ENCODE data around the gene ATG4D. TPM values are rescaled to one million over a fixed set of nuclear protein-coding genes. Genes with fewer than 3 reads are reported as not detected.
"Not testable (repeated sequence)": the region's sequence is repeated elsewhere in the genome, so short reads cannot be mapped to it uniquely, and the experiment has no call there.

ATG4D gene
- total RNA-seq, 4 donors from 2014 or later = 58.5 to 106 (median 71.4) TPM

DNA sequence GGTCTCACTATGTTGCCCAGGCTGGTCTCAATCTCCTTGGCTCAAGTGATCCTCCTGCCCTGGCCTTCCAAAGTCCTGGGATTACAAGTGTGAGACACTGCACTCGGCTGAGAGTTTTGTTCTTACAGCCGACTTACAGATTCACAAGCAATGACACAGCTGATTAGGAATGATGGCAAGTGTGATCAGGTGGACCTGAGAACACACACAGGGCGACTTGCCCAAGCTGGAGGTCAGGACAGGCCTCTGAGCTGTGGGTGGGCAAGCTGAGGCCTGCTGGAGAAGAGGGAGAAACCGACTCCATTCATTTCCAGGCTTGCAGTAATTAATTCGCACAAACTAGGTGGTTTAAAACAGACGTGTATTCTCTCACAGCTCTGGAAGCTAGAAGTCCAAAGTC lies 8.1 kb upstream of the ATG4D start:
- 41 to 43% methylated on average over 6 of the region's 6 CpGs for WGBS, 2 donors
- intact Hi-C loops (cut with DNase I; ENCODE audit: low total_unique reads) = no loop called here
- no peak overlapping the region for H3K4me3 ChIP-seq (ENCODE audit: low read depth, poor library complexity, severe bottlenecking)
- TF ChIP-seq, protein P1, sequence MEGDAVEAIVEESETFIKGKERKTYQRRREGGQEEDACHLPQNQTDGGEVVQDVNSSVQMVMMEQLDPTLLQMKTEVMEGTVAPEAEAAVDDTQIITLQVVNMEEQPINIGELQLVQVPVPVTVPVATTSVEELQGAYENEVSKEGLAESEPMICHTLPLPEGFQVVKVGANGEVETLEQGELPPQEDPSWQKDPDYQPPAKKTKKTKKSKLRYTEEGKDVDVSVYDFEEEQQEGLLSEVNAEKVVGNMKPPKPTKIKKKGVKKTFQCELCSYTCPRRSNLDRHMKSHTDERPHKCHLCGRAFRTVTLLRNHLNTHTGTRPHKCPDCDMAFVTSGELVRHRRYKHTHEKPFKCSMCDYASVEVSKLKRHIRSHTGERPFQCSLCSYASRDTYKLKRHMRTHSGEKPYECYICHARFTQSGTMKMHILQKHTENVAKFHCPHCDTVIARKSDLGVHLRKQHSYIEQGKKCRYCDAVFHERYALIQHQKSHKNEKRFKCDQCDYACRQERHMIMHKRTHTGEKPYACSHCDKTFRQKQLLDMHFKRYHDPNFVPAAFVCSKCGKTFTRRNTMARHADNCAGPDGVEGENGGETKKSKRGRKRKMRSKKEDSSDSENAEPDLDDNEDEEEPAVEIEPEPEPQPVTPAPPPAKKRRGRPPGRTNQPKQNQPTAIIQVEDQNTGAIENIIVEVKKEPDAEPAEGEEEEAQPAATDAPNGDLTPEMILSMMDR (IDR thresholded peaks at IDR 0.05) = no peak
- TF ChIP-seq POLR2A (IDR thresholded peaks at IDR 0.05) = no peak
- DNase-seq (ENCODE audit: low spot score in 2 of 2) = no peak

DNA sequence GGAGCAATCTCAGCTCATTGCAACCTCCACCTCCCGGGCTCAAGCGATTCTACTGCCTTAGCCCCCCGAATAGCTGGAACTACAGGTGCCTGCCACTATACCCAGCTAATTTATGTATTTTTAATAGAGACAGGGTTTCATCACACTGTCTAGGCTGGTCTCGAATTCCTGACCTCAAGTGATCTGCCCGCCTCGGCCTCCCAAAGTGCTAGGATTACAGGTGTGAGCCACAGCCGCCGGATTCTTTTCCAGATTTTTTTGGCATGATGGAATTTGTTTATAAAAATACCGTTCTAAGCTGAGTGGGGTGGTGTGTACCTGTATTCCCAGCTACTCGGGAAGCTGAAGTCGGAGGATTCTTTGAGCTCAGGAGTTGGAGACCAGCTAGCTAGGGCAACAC lies 6.0 kb upstream of the ATG4D start:
- intact Hi-C loops (cut with DNase I; ENCODE audit: low total_unique reads) = no loop called here
- 67 to 68% methylated on average over 11 of the region's 11 CpGs for WGBS, 2 donors

DNA sequence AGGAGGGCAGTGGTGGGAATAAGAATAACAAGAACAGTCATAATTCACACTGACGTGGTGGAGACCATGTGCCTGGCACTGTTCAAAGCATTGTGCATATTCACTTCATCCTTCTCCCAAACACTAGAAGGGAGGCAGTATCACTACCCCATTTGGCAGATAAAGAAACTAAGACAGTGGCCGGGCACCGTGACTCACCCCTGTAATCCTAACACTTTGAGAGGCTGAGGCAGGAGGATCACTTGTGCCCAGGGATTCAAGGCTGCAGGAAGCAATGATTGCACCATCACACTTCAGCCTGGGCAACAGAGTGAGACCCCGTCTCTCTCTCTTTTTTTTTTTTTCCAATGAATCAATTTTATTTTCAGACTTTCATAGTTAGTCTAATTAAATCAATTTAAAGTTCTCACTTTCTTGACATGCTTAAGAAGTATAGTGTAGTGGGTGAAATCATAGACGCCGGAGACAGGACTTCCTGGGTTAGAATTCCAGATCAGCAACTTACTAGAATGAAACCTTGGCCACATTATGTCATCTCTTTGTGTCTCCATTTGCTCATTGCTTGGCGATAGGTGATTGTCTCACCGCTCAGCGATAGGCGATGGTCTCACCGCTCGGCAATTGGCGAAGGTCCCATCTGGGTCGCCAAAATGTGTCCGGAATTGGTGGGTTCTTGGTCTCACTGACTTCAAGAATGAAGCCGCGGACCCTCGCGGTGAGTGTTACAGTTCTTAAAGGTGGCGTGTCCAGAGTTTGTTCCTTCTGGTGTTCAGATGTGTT lies 5.3 kb upstream of the ATG4D start:
- 75% methylated on average over 20 of the region's 20 CpGs for WGBS, 2 donors
- no peak for DNase-seq (ENCODE audit: low spot score in 2 of 2)
- intact Hi-C loops (cut with DNase I; ENCODE audit: low total_unique reads) = no loop called here
- TF ChIP-seq POLR2A (IDR thresholded peaks at IDR 0.05) = no peak
- TF ChIP-seq, protein P1 (IDR thresholded peaks at IDR 0.05) = no peak
- H3K4me3 ChIP-seq (ENCODE audit: low read depth, poor library complexity, severe bottlenecking) = no peak overlapping the region

More for the DNA sequence above, 6.0 kb upstream of the ATG4D start:
- DNase-seq (ENCODE audit: low spot score in 2 of 2) = no peak
- no peak for TF ChIP-seq POLR2A (IDR thresholded peaks at IDR 0.05)
- TF ChIP-seq, protein P1 (IDR thresholded peaks at IDR 0.05) = no peak
- H3K4me3 ChIP-seq (ENCODE audit: low read depth, poor library complexity, severe bottlenecking) = no peak overlapping the region

DNA sequence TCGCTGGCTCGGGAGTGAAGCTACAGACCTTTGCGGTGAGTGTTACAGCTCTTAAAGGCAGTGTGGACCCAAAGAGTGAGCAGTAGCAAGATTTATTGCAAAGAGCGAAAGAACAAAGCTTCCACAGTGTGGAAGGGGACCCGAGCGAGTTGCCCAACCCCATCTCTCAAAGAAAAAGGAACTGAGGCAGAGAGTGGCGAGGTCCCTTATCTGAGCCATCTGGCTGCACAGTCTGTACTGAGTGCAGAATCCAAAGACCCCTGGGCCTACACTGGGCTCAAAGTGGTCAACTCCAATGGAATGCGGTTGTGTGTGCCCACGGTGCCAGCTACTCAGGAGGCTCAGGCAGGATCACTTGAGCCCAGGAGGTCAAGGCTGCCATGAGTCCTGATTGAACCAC lies 4.7 kb upstream of the ATG4D start:
- intact Hi-C loops (cut with DNase I; ENCODE audit: low total_unique reads); H3K4me3 ChIP-seq (ENCODE audit: low read depth, poor library complexity, severe bottlenecking): not testable (repeated sequence)
- 65 to 77% methylated on average over 9 of the region's 9 CpGs for WGBS, 2 donors

DNA sequence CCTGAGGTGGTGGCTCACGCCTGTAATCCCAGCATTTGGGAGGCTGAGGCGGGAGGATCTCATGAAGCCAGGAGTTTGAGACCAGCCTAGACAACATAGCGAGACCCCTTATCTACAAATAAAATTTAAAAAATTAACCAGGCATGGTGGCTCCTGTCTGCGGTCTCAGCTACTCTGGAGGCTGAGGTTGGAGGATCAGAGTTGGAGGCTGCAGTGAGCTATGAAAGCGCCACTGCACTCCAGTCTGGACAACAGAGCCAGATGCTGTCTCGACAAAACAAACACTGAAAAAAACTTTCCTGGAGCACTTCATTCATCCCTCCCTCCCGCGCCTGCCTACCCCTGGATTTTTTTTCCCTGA lies 665 bp upstream of the ATG4D start:
- WGBS, 2 donors = 50 to 51% methylated on average over 8 of the region's 8 CpGs

More for the DNA sequence above, 4.7 kb upstream of the ATG4D start:
- DNase-seq (ENCODE audit: low spot score in 2 of 2) = not testable (repeated sequence)

DNA sequence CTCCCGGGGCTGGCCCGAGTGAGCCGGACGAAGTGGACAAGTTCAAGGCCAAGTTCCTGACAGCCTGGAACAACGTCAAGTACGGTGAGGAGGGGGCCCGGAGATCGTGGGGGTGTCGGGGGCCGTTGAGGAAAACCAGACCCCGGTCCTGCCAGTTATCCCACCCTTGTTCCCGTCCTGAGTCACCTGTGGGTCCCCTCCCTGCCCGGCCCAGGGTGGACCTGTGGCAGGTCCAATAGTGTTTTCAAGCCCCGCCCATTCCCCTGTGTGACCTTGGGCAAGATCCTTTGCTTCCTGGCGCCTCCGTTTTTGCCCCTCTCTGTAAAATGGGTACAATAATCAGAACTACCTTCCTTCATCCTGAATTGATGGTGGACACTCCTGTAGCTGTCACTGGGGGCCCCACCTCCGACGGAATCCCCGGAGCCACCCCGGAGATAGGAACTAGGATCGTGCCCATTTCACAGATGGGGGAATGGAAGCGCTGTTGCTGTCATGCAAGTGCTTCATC lies 593 bp downstream of the ATG4D start:
- TF ChIP-seq, protein P1 (IDR thresholded peaks at IDR 0.05) = no peak
- TF ChIP-seq POLR2A (IDR thresholded peaks at IDR 0.05) = no peak
- intact Hi-C loops (cut with DNase I; ENCODE audit: low total_unique reads) = no loop called here
- DNase-seq (ENCODE audit: low spot score in 2 of 2) = no peak
- H3K4me3 ChIP-seq (ENCODE audit: low read depth, poor library complexity, severe bottlenecking) = peak overlapping the region; percentile 81
- 15 to 18% methylated on average over 17 of the region's 22 CpGs for WGBS, 2 donors

More for the DNA sequence above, 665 bp upstream of the ATG4D start:
- no peak for DNase-seq (ENCODE audit: low spot score in 2 of 2)
- TF ChIP-seq, protein P1 (IDR thresholded peaks at IDR 0.05) = no peak
- no peak for TF ChIP-seq POLR2A (IDR thresholded peaks at IDR 0.05)
- H3K4me3 ChIP-seq (ENCODE audit: low read depth, poor library complexity, severe bottlenecking) = no peak overlapping the region
- intact Hi-C loops (cut with DNase I; ENCODE audit: low total_unique reads) = no loop called here
